Body of pancreas (tissue), 4 donors: ENCODE measurements around the gene EPN2.

Experiments used
- CTCF ChIP-seq, 7 experiments: fragments of 450-650 bp in 4 of 7; fragments of 200-600 bp in 3 of 7; sonication (generic) in 3 of 7; IDR thresholded peaks; one replicate each; pipeline ENCODE4 v1.5.1; 2016 to 2019; ENCODE audit warnings: antibody characterized with exemption in 7 of 7
- POLR2A ChIP-seq, 3 donors: fragments of 450-650 bp; IDR thresholded peaks; one replicate each; pipeline ENCODE4 v1.6.1; 2016; ENCODE audit warnings: antibody characterized with exemption in 3 of 3, mild to moderate bottlenecking in 2 of 3

DNA sequence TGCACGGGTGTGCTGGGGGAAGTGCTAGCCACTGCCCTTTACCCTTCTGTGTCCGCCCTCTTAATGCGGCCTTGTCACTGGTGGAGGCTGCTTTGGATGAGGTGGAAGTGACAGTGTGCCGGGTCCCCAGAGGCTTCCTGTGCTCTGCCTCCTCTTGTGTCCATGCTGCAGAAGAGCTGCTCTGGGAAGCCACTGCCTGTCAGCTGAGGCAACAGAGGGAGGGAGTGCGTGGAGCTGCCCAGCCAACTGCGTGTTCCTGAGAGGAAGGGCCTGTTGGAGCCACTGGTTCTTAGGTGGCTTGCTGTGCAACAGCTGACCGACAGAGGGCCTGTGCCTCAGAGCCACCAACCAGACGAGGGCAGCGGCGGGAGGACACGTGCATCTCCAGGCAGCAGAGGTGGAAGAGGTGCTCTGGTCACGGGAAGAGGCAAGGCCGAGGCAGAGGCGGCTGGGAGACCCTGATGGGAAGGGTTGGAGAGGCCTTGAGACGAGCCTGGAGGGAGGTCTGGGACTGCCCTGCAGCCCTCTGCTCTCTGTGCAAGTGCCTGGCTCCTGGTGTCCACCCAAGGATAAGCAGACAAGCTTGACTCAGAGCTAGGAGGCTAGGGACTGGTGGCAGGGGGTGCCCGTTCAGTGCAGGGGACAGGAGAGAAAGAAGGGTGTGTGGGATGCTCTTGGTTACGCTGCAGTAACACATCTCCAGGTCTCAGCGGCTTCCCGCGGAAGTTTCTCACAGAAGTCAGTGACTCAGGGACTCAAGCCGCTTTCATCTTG lies 100.0 kb downstream of the EPN2 start:
- TF ChIP-seq POLR2A (IDR thresholded peaks at IDR 0.05) (no peak), CTCF (IDR thresholded peaks at IDR 0.05) (peak in 3 of 7 experiments; percentile 50 to 72 (median 52))
